Measurements from ENCODE around the gene SAMD10.
"Not testable (repeated sequence)": the region's sequence is repeated elsewhere in the genome, so short reads cannot be mapped to it uniquely, and the experiment has no call there.

Gene SAMD10

GRCh38 chr20:63963348-63963741 lies 16.1 kb downstream of the SAMD10 start:
- TF ChIP-seq, protein P1, sequence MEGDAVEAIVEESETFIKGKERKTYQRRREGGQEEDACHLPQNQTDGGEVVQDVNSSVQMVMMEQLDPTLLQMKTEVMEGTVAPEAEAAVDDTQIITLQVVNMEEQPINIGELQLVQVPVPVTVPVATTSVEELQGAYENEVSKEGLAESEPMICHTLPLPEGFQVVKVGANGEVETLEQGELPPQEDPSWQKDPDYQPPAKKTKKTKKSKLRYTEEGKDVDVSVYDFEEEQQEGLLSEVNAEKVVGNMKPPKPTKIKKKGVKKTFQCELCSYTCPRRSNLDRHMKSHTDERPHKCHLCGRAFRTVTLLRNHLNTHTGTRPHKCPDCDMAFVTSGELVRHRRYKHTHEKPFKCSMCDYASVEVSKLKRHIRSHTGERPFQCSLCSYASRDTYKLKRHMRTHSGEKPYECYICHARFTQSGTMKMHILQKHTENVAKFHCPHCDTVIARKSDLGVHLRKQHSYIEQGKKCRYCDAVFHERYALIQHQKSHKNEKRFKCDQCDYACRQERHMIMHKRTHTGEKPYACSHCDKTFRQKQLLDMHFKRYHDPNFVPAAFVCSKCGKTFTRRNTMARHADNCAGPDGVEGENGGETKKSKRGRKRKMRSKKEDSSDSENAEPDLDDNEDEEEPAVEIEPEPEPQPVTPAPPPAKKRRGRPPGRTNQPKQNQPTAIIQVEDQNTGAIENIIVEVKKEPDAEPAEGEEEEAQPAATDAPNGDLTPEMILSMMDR (IDR thresholded peaks at IDR 0.05; ENCODE audit: extremely low read depth, insufficient read depth, missing control alignments) = no peak
- DNase-seq (ENCODE audit: low spot score) = no peak
- in situ Hi-C loops (cut with MboI; ENCODE audit: low pct_unique_long_range_greater_than_20kb, low sequenced_read_pairs, unreplicated experiment) = no loop called here

DNA sequence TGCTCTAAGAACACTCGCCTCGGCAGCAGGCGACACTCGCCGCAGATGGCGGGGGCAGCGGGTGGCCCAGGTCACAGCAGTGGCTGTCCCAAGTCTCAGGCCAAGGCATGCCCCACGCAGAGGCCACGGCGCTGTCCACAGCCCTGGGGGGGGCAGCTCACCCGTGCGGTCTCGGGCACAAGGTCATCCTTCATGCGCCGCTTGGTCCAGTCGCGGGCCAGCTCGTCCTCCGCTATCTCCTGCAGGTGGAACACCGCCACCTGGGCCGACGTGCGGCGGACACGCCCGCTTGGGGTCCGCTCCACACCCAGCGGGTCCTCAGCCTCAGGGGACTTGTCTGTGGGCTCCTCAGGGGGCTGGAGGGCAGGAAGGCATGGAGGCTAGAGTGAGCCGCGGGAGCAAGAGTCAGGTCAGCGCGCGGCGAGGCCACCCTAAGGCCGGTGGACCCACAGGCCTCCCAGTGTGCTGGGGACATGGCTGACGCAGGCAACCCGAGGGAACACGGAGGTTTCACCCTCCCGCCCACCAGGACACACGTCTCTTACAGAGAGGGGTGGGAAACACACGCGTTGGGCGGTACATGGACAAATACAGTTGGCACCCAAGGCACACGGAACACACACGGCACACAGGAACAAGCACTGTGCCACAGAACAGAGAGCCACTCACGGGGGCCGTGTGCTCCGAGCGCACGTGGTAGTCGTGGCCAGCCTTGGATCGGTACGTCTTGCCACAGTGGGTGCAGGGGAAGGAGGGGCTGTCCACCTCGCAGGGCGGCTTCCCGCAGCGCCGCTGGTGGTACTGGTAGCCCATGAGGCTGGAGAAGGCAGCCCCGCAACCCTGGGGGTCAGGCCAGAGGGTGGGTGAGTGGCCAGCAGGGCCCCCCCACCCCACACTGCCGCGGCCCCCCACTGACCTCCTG lies 16.8 kb downstream of the SAMD10 start:
- DNase-seq (ENCODE audit: low spot score) = no peak
- TF ChIP-seq, protein P1 (IDR thresholded peaks at IDR 0.05; ENCODE audit: extremely low read depth, insufficient read depth, missing control alignments) = no peak
- in situ Hi-C loops (cut with MboI; ENCODE audit: low pct_unique_long_range_greater_than_20kb, low sequenced_read_pairs, unreplicated experiment) = no loop called here

GRCh38 chr20:63961664-63962425 lies 17.6 kb downstream of the SAMD10 start:
- TF ChIP-seq, protein P1 (IDR thresholded peaks at IDR 0.05; ENCODE audit: extremely low read depth, insufficient read depth, missing control alignments) = no peak
- in situ Hi-C loops (cut with MboI; ENCODE audit: low pct_unique_long_range_greater_than_20kb, low sequenced_read_pairs, unreplicated experiment) = no loop called here

GRCh38 chr20:63960654-63961621 lies 18.5 kb downstream of the SAMD10 start:
- DNase-seq (ENCODE audit: low spot score); in situ Hi-C loops (cut with MboI; ENCODE audit: low pct_unique_long_range_greater_than_20kb, low sequenced_read_pairs, unreplicated experiment): not testable (repeated sequence)

More at GRCh38 chr20:63961664-63962425, 17.6 kb downstream of the SAMD10 start:
- DNase-seq (ENCODE audit: low spot score) = no peak

DNA sequence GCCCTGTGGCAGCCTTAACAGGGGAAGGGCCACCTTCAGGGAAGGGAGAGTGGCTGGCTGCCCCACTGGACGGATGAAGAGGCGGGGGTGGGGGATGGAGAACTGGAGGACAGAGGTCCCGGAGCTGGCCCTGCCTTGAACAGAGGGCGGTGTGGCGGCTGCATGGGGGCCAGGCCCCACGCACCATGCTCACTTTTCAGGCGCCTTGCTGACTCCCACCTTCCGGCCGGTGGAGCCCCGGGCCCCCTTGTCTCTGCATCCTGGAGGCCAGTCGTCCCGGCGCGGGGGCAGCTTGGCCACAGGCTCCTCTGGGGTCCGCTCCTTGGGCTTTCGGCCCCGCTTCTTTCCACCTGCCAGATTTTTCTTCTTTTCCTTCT lies 19.8 kb downstream of the SAMD10 start:
- TF ChIP-seq, protein P1 (IDR thresholded peaks at IDR 0.05; ENCODE audit: extremely low read depth, insufficient read depth, missing control alignments) = no peak
- in situ Hi-C loops (cut with MboI; ENCODE audit: low pct_unique_long_range_greater_than_20kb, low sequenced_read_pairs, unreplicated experiment) = no loop called here
- no peak for DNase-seq (ENCODE audit: low spot score)

- in situ Hi-C loops (cut with MboI; ENCODE audit: low pct_unique_long_range_greater_than_20kb, low sequenced_read_pairs, unreplicated experiment) = no loop called here
- DNase-seq (ENCODE audit: low spot score) = no peak
- TF ChIP-seq, protein P1 (IDR thresholded peaks at IDR 0.05; ENCODE audit: extremely low read depth, insufficient read depth, missing control alignments) = no peak
These were observed 20.3 kb downstream of the SAMD10 start for GRCh38 chr20:63958964-63959698.

Data from GM13977 (cell line).